Large intestine (tissue), 3 donors: ENCODE data around the gene PRKN. TPM values are rescaled to one million over a fixed set of nuclear protein-coding genes. Genes with fewer than 3 reads are reported as not detected.
"Not testable (repeated sequence)": the region's sequence is repeated elsewhere in the genome, so short reads cannot be mapped to it uniquely, and the experiment has no call there.

Experiments used
- DNase-seq, 2 donors: peaks; one replicate each; pipeline versions ENCODE4 v3.0.0 to v3.0.0-alpha.2; 2013
- H3K27ac ChIP-seq: one replicate; pipeline ENCODE4 v1.5.1; 2013; ENCODE audit warnings: low read length
- H3K27me3 ChIP-seq: 2 replicates; pipeline ENCODE4 v1.6.1; 2013; ENCODE audit warnings: low read length; ENCODE audit not compliant: control insufficient read depth, insufficient read depth
- H3K36me3 ChIP-seq: 2 replicates; pipeline ENCODE4 v1.6.1; 2013; ENCODE audit warnings: low read length; ENCODE audit not compliant: control insufficient read depth, insufficient read depth
- H3K4me1 ChIP-seq: one replicate; pipeline ENCODE4 v1.6.1; 2013; ENCODE audit warnings: low read length; ENCODE audit not compliant: control insufficient read depth, insufficient read depth
- H3K4me3 ChIP-seq: one replicate; pipeline ENCODE4 v1.5.1; 2013; ENCODE audit warnings: low read length
- H3K9me3 ChIP-seq: one replicate; pipeline ENCODE4 v1.6.1; 2013; ENCODE audit warnings: mild to moderate bottlenecking, low read depth, low read length, moderate library complexity; ENCODE audit not compliant: control insufficient read depth
- WGBS: methylation state at CpG from one replicate; pipeline ENCODE4 v1.1.5; 2013; ENCODE audit warnings: low lambda C conversion rate; ENCODE audit not compliant: insufficient coverage; 5-methylcytosine and 5-hydroxymethylcytosine counted together
- polyA plus RNA-seq: library from polyadenylated mRNA; unstranded; fragments of 120-200 nt; gene quantifications from one replicate; pipeline ENCODE4 v1.2.1, GENCODE V29; 2013

Gene PRKN
- polyA plus RNA-seq, 1 donor: 2.5 TPM

DNA sequence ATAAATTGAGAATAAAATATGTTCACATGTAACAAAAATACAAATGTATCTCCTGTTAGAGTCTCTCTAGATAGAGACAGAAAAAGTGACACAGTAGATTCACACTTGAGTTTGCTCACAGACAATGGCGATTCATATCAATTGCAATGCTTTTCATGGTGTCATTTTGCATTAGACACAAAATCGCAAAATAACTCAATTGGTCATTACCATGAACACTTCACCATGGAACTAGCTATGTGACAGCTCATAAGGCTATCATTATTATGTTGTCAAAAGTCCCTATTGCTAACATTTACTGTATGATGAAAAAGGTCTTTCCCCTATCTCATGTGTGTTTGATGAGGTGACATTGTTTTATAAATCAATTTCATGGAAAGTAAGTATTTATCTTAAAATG lies 1204.2 kb downstream of the PRKN start:
- H3K9me3 ChIP-seq: no peaks in the 10 kb centered on the region
- H3K27me3 ChIP-seq: no peaks in the 10 kb centered on the region
- no peaks in the 10 kb centered on the region for H3K4me1 ChIP-seq
- H3K4me3 ChIP-seq: no peak overlapping the region
- WGBS: 80% methylated on average over 2 of the region's 2 CpGs
- no peak overlapping the region for H3K27ac ChIP-seq
- H3K36me3 ChIP-seq: no peaks in the 10 kb centered on the region
- DNase-seq: no peak

DNA sequence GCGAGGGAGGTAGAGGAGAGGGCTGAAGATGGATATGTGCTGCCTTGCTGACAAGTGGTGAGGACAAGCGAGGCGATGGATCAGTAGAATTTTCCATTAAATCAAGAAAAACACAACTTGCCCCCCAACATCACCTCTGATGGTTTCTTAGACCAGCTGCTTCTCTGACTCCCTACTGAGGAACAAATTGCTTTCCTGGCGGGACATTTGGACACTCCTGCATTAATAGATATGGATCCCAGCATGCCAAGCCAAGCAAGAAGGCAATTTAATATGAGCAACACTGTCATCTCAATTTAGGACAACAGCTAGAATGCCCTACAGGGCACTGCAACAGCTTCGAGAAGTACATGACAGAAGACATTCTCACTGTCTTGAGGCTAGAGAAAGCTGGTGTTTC lies 1205.3 kb downstream of the PRKN start:
- Histone ChIP-seq H3K4me3 (no peak overlapping the region), H3K9me3 (no peaks in the 10 kb centered on the region), H3K4me1 (no peaks in the 10 kb centered on the region), H3K27ac (no peak overlapping the region), H3K36me3 (no peaks in the 10 kb centered on the region), H3K27me3 (no peaks in the 10 kb centered on the region)
- DNase-seq: no peak
- 100% methylated on average over 1 of the region's 5 CpGs for WGBS

DNA sequence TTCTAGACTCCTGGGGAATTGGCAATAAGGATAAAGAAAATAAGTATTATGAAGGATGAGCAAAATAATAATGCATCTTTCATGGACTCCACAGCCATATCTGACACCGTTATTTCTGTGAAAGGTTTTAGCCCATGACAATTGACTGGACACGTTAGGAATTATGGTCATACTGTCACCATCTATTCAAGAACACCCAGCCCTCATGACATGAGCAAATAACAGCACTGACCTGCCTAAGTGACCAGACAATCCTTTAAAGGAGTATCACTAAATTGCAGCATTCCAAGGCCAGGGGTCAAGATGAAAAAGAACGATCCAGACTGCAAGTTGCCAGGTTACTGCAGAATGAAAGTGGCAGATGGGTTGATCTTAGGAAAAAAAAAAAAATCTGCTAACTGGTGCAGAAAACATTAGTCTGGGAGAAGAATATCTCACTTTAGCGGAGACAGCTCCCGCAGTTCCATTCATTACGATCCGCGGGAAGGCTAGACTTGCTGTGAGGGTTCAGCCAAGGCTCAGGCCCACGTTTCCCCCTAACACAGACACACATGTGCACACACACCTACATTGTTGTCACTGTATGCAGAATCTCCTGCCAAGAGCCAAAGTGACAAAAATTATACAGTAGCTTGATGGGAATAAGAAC lies 1216.0 kb downstream of the PRKN start:
- Histone ChIP-seq H3K4me1 (no peaks in the 10 kb centered on the region), H3K27ac (no peak overlapping the region), H3K36me3 (no peaks in the 10 kb centered on the region), H3K27me3 (no peaks in the 10 kb centered on the region), H3K9me3 (no peaks in the 10 kb centered on the region), H3K4me3 (no peak overlapping the region)
- DNase-seq: no peak
- 60% methylated on average over 1 of the region's 9 CpGs for WGBS

GRCh38 chr6:161508341-161508740 lies 1219.2 kb downstream of the PRKN start:
- no peaks in the 10 kb centered on the region for H3K27me3 ChIP-seq
- H3K4me1 ChIP-seq: no peaks in the 10 kb centered on the region
- DNase-seq: no peak
- no peak overlapping the region for H3K27ac ChIP-seq
- no peaks in the 10 kb centered on the region for H3K9me3 ChIP-seq
- no peaks in the 10 kb centered on the region for H3K36me3 ChIP-seq
- no peak overlapping the region for H3K4me3 ChIP-seq
- WGBS: 97% methylated on average over 5 of the region's 6 CpGs

- Histone ChIP-seq H3K27ac (no peak overlapping the region), H3K4me3 (no peak overlapping the region), H3K4me1 (no peaks in the 10 kb centered on the region), H3K36me3 (no peaks in the 10 kb centered on the region), H3K27me3 (no peaks in the 10 kb centered on the region), H3K9me3 (no peaks in the 10 kb centered on the region)
- WGBS: no CpG with 5 or more reads among the region's 4 CpGs
- DNase-seq: no peak
Observed at GRCh38 chr6:161507375-161507774, 1220.2 kb downstream of the PRKN start.

DNA sequence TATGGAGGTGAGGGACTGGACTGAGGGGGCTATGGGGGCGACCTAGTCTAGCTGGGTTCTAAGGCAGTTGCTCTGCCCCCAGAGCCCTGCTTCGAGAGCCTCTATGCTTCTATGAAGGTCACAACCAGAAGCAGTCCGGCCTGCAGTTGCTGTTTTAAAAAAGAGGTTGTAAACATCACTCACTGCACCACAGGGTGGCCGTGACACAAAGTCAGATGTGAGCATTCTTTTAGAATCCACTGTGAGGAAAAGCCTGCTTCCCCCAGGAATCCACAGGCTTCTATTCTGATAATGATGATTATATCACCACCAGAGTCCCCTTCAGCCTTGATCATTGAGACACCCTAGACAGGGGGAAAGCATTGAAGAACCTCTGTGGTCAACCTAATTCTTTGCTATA lies 1224.0 kb downstream of the PRKN start:
- no CpG with 5 or more reads among the region's 4 CpGs for WGBS
- Histone ChIP-seq H3K27ac (no peak overlapping the region), H3K4me1 (no peaks in the 10 kb centered on the region)

GRCh38 chr6:161498881-161499280 lies 1228.7 kb downstream of the PRKN start:
- H3K9me3 ChIP-seq: no peaks in the 10 kb centered on the region
- H3K4me1 ChIP-seq: no peaks in the 10 kb centered on the region
- H3K27me3 ChIP-seq: no peaks in the 10 kb centered on the region
- H3K27ac ChIP-seq: no peak overlapping the region
- DNase-seq: no peak
- no peak overlapping the region for H3K4me3 ChIP-seq
- no CpG with 5 or more reads among the region's 4 CpGs for WGBS
- no peaks in the 10 kb centered on the region for H3K36me3 ChIP-seq

More for the DNA sequence above, 1224.0 kb downstream of the PRKN start:
- no peak overlapping the region for H3K4me3 ChIP-seq
- H3K9me3 ChIP-seq: no peaks in the 10 kb centered on the region
- no peaks in the 10 kb centered on the region for H3K27me3 ChIP-seq
- no peaks in the 10 kb centered on the region for H3K36me3 ChIP-seq
- DNase-seq: no peak

DNA sequence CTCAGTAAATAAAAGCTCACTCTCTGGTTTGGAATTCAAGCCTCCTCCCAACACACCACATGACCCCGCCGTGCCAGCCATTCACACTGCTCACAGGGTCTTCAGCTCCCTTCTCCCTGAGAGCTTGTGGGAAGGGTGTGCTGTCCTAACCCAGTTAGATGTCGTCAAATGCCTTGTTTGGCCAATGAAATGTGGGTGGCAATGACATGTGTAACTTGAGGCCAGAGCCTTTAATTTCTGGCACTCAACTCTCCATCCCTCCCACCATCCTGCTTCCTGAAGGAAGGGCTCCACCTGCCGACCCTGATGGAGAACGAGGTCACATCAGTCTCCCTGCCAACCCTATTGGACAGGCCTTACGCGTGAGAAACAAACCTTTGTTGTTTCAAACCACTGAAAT lies 1229.2 kb downstream of the PRKN start:
- Histone ChIP-seq H3K4me3 (no peak overlapping the region), H3K36me3 (no peaks in the 10 kb centered on the region), H3K9me3 (no peaks in the 10 kb centered on the region), H3K4me1 (no peaks in the 10 kb centered on the region), H3K27me3 (no peaks in the 10 kb centered on the region), H3K27ac (no peak overlapping the region)
- no peak for DNase-seq
- no CpG with 5 or more reads among the region's 7 CpGs for WGBS

DNA sequence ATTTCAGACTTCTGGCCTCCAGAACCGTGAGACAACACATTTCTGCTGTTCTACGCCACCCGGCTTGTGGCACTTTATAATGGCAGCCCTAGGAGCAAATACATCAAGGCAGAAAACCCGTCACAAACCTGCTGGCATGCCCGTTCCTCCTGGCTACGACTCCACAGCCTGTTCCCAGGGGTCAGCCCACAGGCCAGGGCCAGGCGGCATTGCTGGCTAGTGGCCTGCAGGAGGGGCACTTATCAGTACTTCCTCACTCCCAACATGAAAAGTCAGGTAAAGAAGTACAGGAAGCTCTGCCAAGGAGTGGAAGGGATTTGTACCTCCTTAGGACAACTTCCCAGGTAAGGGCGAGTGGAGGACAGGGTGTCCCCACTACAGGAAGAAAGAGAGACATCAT lies 1230.6 kb downstream of the PRKN start:
- no peak for DNase-seq
- Histone ChIP-seq H3K4me3 (no peak overlapping the region), H3K27me3 (no peaks in the 10 kb centered on the region), H3K36me3 (no peaks in the 10 kb centered on the region), H3K4me1 (no peaks in the 10 kb centered on the region), H3K9me3 (no peaks in the 10 kb centered on the region), H3K27ac (no peak overlapping the region)
- no CpG with 5 or more reads among the region's 8 CpGs for WGBS

DNA sequence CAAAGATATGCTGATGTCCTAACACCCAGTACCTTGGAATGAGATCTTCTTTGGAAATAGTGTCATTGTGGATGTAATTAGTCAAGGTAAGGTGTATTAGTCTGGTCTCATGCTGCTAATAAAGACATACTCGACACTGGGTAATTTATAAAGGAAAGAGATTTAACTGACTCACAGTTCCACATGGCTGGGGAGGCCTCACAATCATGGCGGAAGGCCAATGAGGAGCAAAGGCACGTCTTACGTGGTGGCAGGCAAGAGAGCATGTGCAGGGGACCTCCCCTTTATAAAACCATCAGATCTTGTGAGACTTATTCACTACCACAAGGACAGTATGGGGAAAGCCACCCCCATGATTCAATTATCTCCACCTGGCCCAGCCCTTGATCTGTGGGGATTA lies 1231.3 kb downstream of the PRKN start:
- not testable (repeated sequence) for H3K27me3 ChIP-seq, H3K4me3 ChIP-seq, H3K9me3 ChIP-seq, H3K27ac ChIP-seq, H3K36me3 ChIP-seq, DNase-seq, H3K4me1 ChIP-seq
- WGBS: no CpG with 5 or more reads among the region's 4 CpGs

GRCh38 chr6:161494566-161494965 lies 1233.0 kb downstream of the PRKN start:
- no peaks in the 10 kb centered on the region for H3K27me3 ChIP-seq
- 86% methylated on average over 1 of the region's 7 CpGs for WGBS
- H3K4me1 ChIP-seq: no peaks in the 10 kb centered on the region
- no peak overlapping the region for H3K27ac ChIP-seq
- H3K9me3 ChIP-seq: no peaks in the 10 kb centered on the region
- H3K4me3 ChIP-seq: no peak overlapping the region
- H3K36me3 ChIP-seq: no peaks in the 10 kb centered on the region
- no peak for DNase-seq
